Activated CD8-positive, alpha-beta T cell treated with anti-CD3 and anti-CD28 coated beads for 36 hours (primary cell): ENCODE measurements around the gene SLC25A46. TPM values are rescaled to one million over a fixed set of nuclear protein-coding genes. Genes with fewer than 3 reads are reported as not detected.
"Not testable (repeated sequence)": the region's sequence is repeated elsewhere in the genome, so short reads cannot be mapped to it uniquely, and the experiment has no call there.

Experiments used
- ATAC-seq: fragments of 200-7000 bp; cut with Tn5 transposase; one replicate; pipeline ENCODE4 v1.10.0; 2021; ENCODE audit warnings: mild to moderate bottlenecking, moderate library complexity
- CTCF ChIA-PET: fragments of 350-600 bp; sonication (Branson Sonifier 250); formaldehyde crosslinking; loops from one replicate; lab custom pipeline; 2021; ENCODE audit warnings: antibody characterized with exemption; lab: Charles Lee
- POLR2A ChIA-PET: fragments of 350-600 bp; sonication (Branson Sonifier 250); formaldehyde crosslinking; loops from one replicate; lab custom pipeline; 2021; ENCODE audit warnings: antibody characterized with exemption; lab: Charles Lee
- DNase-seq: peaks from one replicate; pipeline ENCODE4 v3.0.0-alpha.2; 2020
- H3K27ac Mint-ChIP-seq: one replicate; pipeline ENCODE4 v1.8.0; 2021; ENCODE audit warnings: mild to moderate bottlenecking, mixed read lengths
- H3K27me3 Mint-ChIP-seq: one replicate; pipeline ENCODE4 v1.8.0; 2021; ENCODE audit warnings: mixed read lengths
- H3K36me3 Mint-ChIP-seq: one replicate; pipeline ENCODE4 v1.8.0; 2021; ENCODE audit warnings: low read depth, mixed read lengths
- H3K4me1 Mint-ChIP-seq: one replicate; pipeline ENCODE4 v1.8.0; 2021; ENCODE audit warnings: low read depth, mixed read lengths
- H3K4me3 Mint-ChIP-seq: one replicate; pipeline ENCODE4 v1.8.0; 2021; ENCODE audit warnings: mild to moderate bottlenecking, moderate library complexity, mixed read lengths
- H3K9me3 Mint-ChIP-seq: one replicate; pipeline ENCODE4 v1.8.0; 2021; ENCODE audit warnings: mixed read lengths
- CTCF ChIP-seq: fragments of 200-600 bp; IDR thresholded peaks from one replicate; pipeline ENCODE4 v1.8.0; 2022; ENCODE audit warnings: antibody characterized with exemption, mild to moderate bottlenecking
- intact Hi-C: fragments of 100-400 bp; cut with micrococcal nuclease; formaldehyde crosslinking; loops from one replicate; pipeline ENCODE4 v1.10.0; 2022
- total RNA-seq, 2 experiments: library from RNA; stranded (reverse); gene quantifications; one replicate each; pipeline ENCODE4 v1.2.3, GENCODE V29; 2021

Gene SLC25A46
- total RNA-seq = 10 to 100 TPM; 35.2 to 38.8 TPM

- no peaks in the 10 kb centered on the region for H3K9me3 Mint-ChIP-seq
- intact Hi-C loops = no loop called here
- DNase-seq (peak; percentile 94), ATAC-seq (peak; percentile 88)
- TF ChIP-seq CTCF = no peak
- peak within 1 kb of the TSS; percentile 94 for H3K27ac Mint-ChIP-seq
- peaks cover 4% of the 10 kb centered on the region for H3K36me3 Mint-ChIP-seq
- ChIA-PET CTCF (interaction anchor here (3.9 kb wide), 1 partner anchor 18 kb away, joined by 19 read pairs; no protein-coding TSS in a partner anchor), POLR2A (interaction anchor here (0.7 to 1.5 kb wide), 7 partner anchors 10 to 379 kb away, joined by 3 to 6 read pairs (median 3); partner anchors contain the start of genes TMEM232 and WDR36)
- H3K4me1 Mint-ChIP-seq = peaks cover 23% of the 10 kb centered on the region
- peak within 1 kb of the TSS; percentile 96 for H3K4me3 Mint-ChIP-seq
- H3K27me3 Mint-ChIP-seq = peaks cover 3% of the 10 kb centered on the region
Measured at GRCh38 chr5:110738812-110739651, at the start of gene SLC25A46. SLC25A46 (plus strand) TSS chr5:110739007; CDS start chr5:110739120, 113 bp downstream.

- H3K9me3 Mint-ChIP-seq, intact Hi-C loops, H3K36me3 Mint-ChIP-seq, H3K4me3 Mint-ChIP-seq, CTCF ChIA-PET, H3K4me1 Mint-ChIP-seq, H3K27me3 Mint-ChIP-seq, POLR2A ChIA-PET, H3K27ac Mint-ChIP-seq, ATAC-seq, DNase-seq: not testable (repeated sequence)
Measured at GRCh38 chr5:110690587-110690986, 48.2 kb upstream of the SLC25A46 start.

GRCh38 chr5:110692669-110693068 is 46.1 kb upstream of the SLC25A46 start:
- H3K27me3 Mint-ChIP-seq, H3K4me3 Mint-ChIP-seq, POLR2A ChIA-PET, H3K36me3 Mint-ChIP-seq, CTCF ChIA-PET, intact Hi-C loops, H3K27ac Mint-ChIP-seq, ATAC-seq, H3K4me1 Mint-ChIP-seq, H3K9me3 Mint-ChIP-seq, DNase-seq: not testable (repeated sequence)

GRCh38 chr5:110702300-110702699 is 36.5 kb upstream of the SLC25A46 start:
- CTCF ChIA-PET = no interaction called here
- Mint-ChIP-seq H3K4me3 (no peak overlapping the region), H3K27me3 (peaks cover 5% of the 10 kb centered on the region), H3K36me3 (no peaks in the 10 kb centered on the region), H3K27ac (no peak overlapping the region), H3K4me1 (peaks cover 3% of the 10 kb centered on the region), H3K9me3 (peaks cover 1% of the 10 kb centered on the region)
- POLR2A ChIA-PET = interaction anchor here (1.4 kb wide), 1 partner anchor 36 kb away, joined by 3 read pairs; the partner anchor contains the start of gene SLC25A46
- ATAC-seq (no peak), DNase-seq (no peak)
- intact Hi-C loops = no loop called here
- TF ChIP-seq CTCF = no peak

GRCh38 chr5:110702704-110703103 is 36.1 kb upstream of the SLC25A46 start:
- Mint-ChIP-seq H3K9me3 (no peaks in the 10 kb centered on the region), H3K4me1 (peaks cover 3% of the 10 kb centered on the region), H3K36me3 (no peaks in the 10 kb centered on the region), H3K4me3 (no peak overlapping the region), H3K27me3 (peaks cover 9% of the 10 kb centered on the region), H3K27ac (no peak overlapping the region)
- no peak for DNase-seq
- POLR2A ChIA-PET = interaction anchor here (1.4 kb wide), 1 partner anchor 36 kb away, joined by 3 read pairs; the partner anchor contains the start of gene SLC25A46
- no peak for TF ChIP-seq CTCF
- no peak for ATAC-seq
- CTCF ChIA-PET = no interaction called here
- intact Hi-C loops = no loop called here

- ATAC-seq = no peak
- Mint-ChIP-seq H3K4me1 (peaks cover 3% of the 10 kb centered on the region), H3K4me3 (no peak overlapping the region), H3K9me3 (no peaks in the 10 kb centered on the region), H3K36me3 (no peaks in the 10 kb centered on the region), H3K27ac (no peak overlapping the region), H3K27me3 (peaks cover 12% of the 10 kb centered on the region)
- no peak for TF ChIP-seq CTCF
- intact Hi-C loops = no loop called here
- no peak for DNase-seq
- ChIA-PET POLR2A (interaction anchor here (1.4 kb wide), 1 partner anchor 35 kb away, joined by 3 read pairs; the partner anchor contains the start of gene SLC25A46), CTCF (no interaction called here)
Measured at GRCh38 chr5:110703481-110703880, 35.3 kb upstream of the SLC25A46 start.
